Upper lobe of right lung (tissue), 1 donor: ENCODE measurements around the gene HEPACAM2. TPM values are rescaled to one million over a fixed set of nuclear protein-coding genes. Genes with fewer than 3 reads are reported as not detected.

Source experiments
- ATAC-seq: fragments of 200-7000 bp; cut with Tn5 transposase; one replicate; pipeline ENCODE4 v1.9.1; 2020; ENCODE audit warnings: mild to moderate bottlenecking, moderate library complexity
- DNase-seq: peaks from one replicate; pipeline ENCODE4 v3.0.0-alpha.2; 2020
- H3K27ac ChIP-seq: fragments of 200-600 bp; one replicate; pipeline ENCODE4 v1.8.0; 2022
- H3K27me3 ChIP-seq: fragments of 200-600 bp; one replicate; pipeline ENCODE4 v1.8.0; 2022; ENCODE audit warnings: mild to moderate bottlenecking
- H3K36me3 ChIP-seq: fragments of 200-600 bp; one replicate; pipeline ENCODE4 v1.8.0; 2022
- H3K4me1 ChIP-seq: fragments of 200-600 bp; one replicate; pipeline ENCODE4 v1.8.0; 2022
- H3K4me3 ChIP-seq: fragments of 200-600 bp; one replicate; pipeline ENCODE4 v1.8.0; 2022; ENCODE audit warnings: mild to moderate bottlenecking
- H3K9me3 ChIP-seq: fragments of 200-600 bp; one replicate; pipeline ENCODE4 v1.8.0; 2022
- CTCF ChIP-seq: fragments of 200-600 bp; IDR thresholded peaks from one replicate; pipeline ENCODE4 v1.8.0; 2022; ENCODE audit warnings: antibody characterized with exemption
- intact Hi-C: fragments of 100-400 bp; cut with DNase I; formaldehyde crosslinking; loops from one replicate; pipeline ENCODE4 v1.11.0; 2022
- total RNA-seq: library from RNA; stranded (reverse); fragmentation: NEBNext Ultra II Directional; extraction: Animal tissue kit (Norgen Biotek cat#: 25700); gene quantifications from one replicate; pipeline ENCODE4 v1.2.1, GENCODE V29; 2021
- donor health status: DM: no; HTN: yes; CAD: no; lungs with severe emphysema.

The HEPACAM2 gene
- total RNA-seq, 1 donor from 2014 or later: not detected

GRCh38 chr7:93219868-93220267, 6.4 kb downstream of the HEPACAM2 start:
- DNase-seq: no peak
- Histone ChIP-seq H3K27ac (no peak overlapping the region), H3K27me3 (peaks cover 5% of the 10 kb centered on the region), H3K4me1 (no peaks in the 10 kb centered on the region), H3K36me3 (no peaks in the 10 kb centered on the region), H3K9me3 (no peaks in the 10 kb centered on the region), H3K4me3 (no peak overlapping the region)
- no peak for TF ChIP-seq CTCF
- intact Hi-C loops: no loop called here
- ATAC-seq: no peak

- ATAC-seq: no peak
- intact Hi-C loops: no loop called here
- DNase-seq: no peak
Measured at GRCh38 chr7:93218997-93219827, 7.1 kb downstream of the HEPACAM2 start.

GRCh38 chr7:93212881-93213280, 13.4 kb downstream of the HEPACAM2 start:
- no peaks in the 10 kb centered on the region for H3K9me3 ChIP-seq
- DNase-seq (no peak), ATAC-seq (no peak)
- intact Hi-C loops: no loop called here
- no peak overlapping the region for H3K27ac ChIP-seq
- no peaks in the 10 kb centered on the region for H3K27me3 ChIP-seq
- no peak for TF ChIP-seq CTCF
- no peak overlapping the region for H3K4me3 ChIP-seq
- no peaks in the 10 kb centered on the region for H3K4me1 ChIP-seq
- H3K36me3 ChIP-seq: no peaks in the 10 kb centered on the region

More at GRCh38 chr7:93218997-93219827, 7.1 kb downstream of the HEPACAM2 start:
- TF ChIP-seq CTCF: no peak
- H3K36me3 ChIP-seq: no peaks in the 10 kb centered on the region
- no peaks in the 10 kb centered on the region for H3K4me1 ChIP-seq
- H3K4me3 ChIP-seq: no peak overlapping the region
- H3K9me3 ChIP-seq: no peaks in the 10 kb centered on the region
- peaks cover 5% of the 10 kb centered on the region for H3K27me3 ChIP-seq
- no peak overlapping the region for H3K27ac ChIP-seq

GRCh38 chr7:93211228-93211818, 14.9 kb downstream of the HEPACAM2 start:
- H3K4me3 ChIP-seq: no peak overlapping the region
- no peaks in the 10 kb centered on the region for H3K36me3 ChIP-seq
- no peaks in the 10 kb centered on the region for H3K27me3 ChIP-seq
- DNase-seq (no peak), ATAC-seq (no peak)
- TF ChIP-seq CTCF: no peak
- intact Hi-C loops: no loop called here
- no peaks in the 10 kb centered on the region for H3K9me3 ChIP-seq
- no peak overlapping the region for H3K27ac ChIP-seq
- H3K4me1 ChIP-seq: no peaks in the 10 kb centered on the region

GRCh38 chr7:93205046-93205445, 21.2 kb downstream of the HEPACAM2 start:
- H3K27ac ChIP-seq: no peak overlapping the region
- no peak for ATAC-seq
- no peak for TF ChIP-seq CTCF
- H3K36me3 ChIP-seq: no peaks in the 10 kb centered on the region
- H3K4me1 ChIP-seq: no peaks in the 10 kb centered on the region
- no peak overlapping the region for H3K4me3 ChIP-seq
- H3K9me3 ChIP-seq: no peaks in the 10 kb centered on the region
- intact Hi-C loops: no loop called here
- DNase-seq: no peak
- no peaks in the 10 kb centered on the region for H3K27me3 ChIP-seq
